ENCODE measurements around the gene H2BK1. TPM values are rescaled to one million over a fixed set of nuclear protein-coding genes. Genes with fewer than 3 reads are reported as not detected.

Gene H2BK1
- total and polyA plus RNA-seq, 8 donors: not detected

GRCh38 chr7:151178236-151178635, 32.1 kb downstream of the H2BK1 start:
- TF ChIP-seq, protein P1, sequence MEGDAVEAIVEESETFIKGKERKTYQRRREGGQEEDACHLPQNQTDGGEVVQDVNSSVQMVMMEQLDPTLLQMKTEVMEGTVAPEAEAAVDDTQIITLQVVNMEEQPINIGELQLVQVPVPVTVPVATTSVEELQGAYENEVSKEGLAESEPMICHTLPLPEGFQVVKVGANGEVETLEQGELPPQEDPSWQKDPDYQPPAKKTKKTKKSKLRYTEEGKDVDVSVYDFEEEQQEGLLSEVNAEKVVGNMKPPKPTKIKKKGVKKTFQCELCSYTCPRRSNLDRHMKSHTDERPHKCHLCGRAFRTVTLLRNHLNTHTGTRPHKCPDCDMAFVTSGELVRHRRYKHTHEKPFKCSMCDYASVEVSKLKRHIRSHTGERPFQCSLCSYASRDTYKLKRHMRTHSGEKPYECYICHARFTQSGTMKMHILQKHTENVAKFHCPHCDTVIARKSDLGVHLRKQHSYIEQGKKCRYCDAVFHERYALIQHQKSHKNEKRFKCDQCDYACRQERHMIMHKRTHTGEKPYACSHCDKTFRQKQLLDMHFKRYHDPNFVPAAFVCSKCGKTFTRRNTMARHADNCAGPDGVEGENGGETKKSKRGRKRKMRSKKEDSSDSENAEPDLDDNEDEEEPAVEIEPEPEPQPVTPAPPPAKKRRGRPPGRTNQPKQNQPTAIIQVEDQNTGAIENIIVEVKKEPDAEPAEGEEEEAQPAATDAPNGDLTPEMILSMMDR (IDR thresholded peaks at IDR 0.05): no peak
- ATAC-seq (no peak), DNase-seq (no peak), FAIRE-seq (no peak)
- no peaks in the 10 kb centered on the region for H3K36me3 ChIP-seq
- intact Hi-C loops (cut with DNase I): no loop called here
- 79 to 86% methylated on average over 9 of the region's 9 CpGs for WGBS, 2 donors
- no peak overlapping the region for H3K4me3 ChIP-seq
- no peaks in the 10 kb centered on the region for H3K4me1 ChIP-seq
- peaks cover 0 to 9% (median 3%) of the 10 kb centered on the region in 4 donors for H3K27me3 ChIP-seq
- H3K27ac ChIP-seq: no peak overlapping the region
- H3K9me3 ChIP-seq: no peaks in the 10 kb centered on the region

DNA sequence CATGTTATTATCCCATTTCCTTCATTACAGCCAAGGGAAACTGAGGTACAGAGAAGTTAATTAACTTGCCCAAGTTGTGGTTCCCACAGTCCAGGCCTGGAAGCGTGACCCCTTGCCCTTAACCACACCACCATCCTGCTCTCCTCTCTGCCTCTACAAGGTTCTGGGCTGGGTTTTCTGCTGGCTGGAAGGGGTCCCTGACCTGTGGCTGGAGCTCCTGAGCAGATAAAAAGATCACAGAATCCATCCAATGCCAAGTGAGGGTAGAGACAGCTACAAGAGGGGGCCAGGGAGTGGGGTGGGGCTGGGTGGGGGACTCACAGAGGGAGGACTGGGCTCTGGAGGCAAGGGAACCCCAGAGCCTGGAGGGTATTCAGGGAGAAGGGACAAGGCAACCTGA, 33.0 kb downstream of the H2BK1 start:
- WGBS, 2 donors: 77 to 93% methylated on average over 1 of the region's 1 CpG

DNA sequence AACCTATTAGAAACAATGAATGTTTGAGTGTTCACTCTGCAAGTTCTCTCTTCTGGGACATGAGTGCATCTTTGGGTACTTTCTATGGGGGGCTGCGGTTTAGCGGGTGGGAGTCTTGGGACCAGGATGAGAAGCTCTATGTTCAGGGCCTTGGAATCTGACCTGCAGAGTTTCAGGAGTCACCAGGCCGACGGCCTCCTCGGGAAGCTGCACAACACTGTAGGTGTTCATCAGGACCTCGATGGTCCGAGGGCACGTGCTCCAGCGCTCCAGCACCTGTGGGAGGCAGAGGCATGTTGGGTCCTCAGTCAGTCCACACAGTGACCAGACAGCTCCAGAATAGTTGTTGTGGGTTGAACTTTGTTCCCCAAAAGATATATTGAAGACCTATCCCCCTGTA, 33.9 kb downstream of the H2BK1 start:
- TF ChIP-seq, protein P1 (IDR thresholded peaks at IDR 0.05): no peak
- Histone ChIP-seq H3K9me3 (no peaks in the 10 kb centered on the region), H3K4me1 (no peaks in the 10 kb centered on the region), H3K36me3 (no peaks in the 10 kb centered on the region), H3K4me3 (no peak overlapping the region), H3K27ac (no peak overlapping the region), H3K27me3 (peaks cover 0 to 9% (median 3%) of the 10 kb centered on the region in 4 donors)
- DNase-seq (no peak), ATAC-seq (no peak), FAIRE-seq (no peak)
- 69 to 82% methylated on average over 9 of the region's 9 CpGs for WGBS, 2 donors
- intact Hi-C loops (cut with DNase I): no loop called here

More for the DNA sequence above, 33.0 kb downstream of the H2BK1 start:
- no peak overlapping the region for H3K4me3 ChIP-seq
- TF ChIP-seq, protein P1 (IDR thresholded peaks at IDR 0.05): no peak
- H3K36me3 ChIP-seq: no peaks in the 10 kb centered on the region
- H3K27me3 ChIP-seq: peaks cover 0 to 9% (median 3%) of the 10 kb centered on the region in 4 donors
- intact Hi-C loops (cut with DNase I): no loop called here
- DNase-seq (no peak), ATAC-seq (no peak), FAIRE-seq (no peak)
- no peak overlapping the region for H3K27ac ChIP-seq
- no peaks in the 10 kb centered on the region for H3K9me3 ChIP-seq
- no peaks in the 10 kb centered on the region for H3K4me1 ChIP-seq

- no peak for ATAC-seq
- no peak overlapping the region for H3K27ac ChIP-seq
- H3K27me3 ChIP-seq: peaks cover 0 to 9% (median 3%) of the 10 kb centered on the region in 4 donors
- no peak for DNase-seq
- 58 to 76% methylated on average over 23 of the region's 23 CpGs for WGBS, 2 donors
- no peak overlapping the region for H3K4me3 ChIP-seq
- TF ChIP-seq, protein P1 (IDR thresholded peaks at IDR 0.05): no peak
- intact Hi-C loops (cut with DNase I): no loop called here
- H3K9me3 ChIP-seq: no peaks in the 10 kb centered on the region
- no peaks in the 10 kb centered on the region for H3K4me1 ChIP-seq
- no peak for FAIRE-seq
- no peaks in the 10 kb centered on the region for H3K36me3 ChIP-seq
Observed at GRCh38 chr7:151175793-151176311, 34.4 kb downstream of the H2BK1 start.

DNA sequence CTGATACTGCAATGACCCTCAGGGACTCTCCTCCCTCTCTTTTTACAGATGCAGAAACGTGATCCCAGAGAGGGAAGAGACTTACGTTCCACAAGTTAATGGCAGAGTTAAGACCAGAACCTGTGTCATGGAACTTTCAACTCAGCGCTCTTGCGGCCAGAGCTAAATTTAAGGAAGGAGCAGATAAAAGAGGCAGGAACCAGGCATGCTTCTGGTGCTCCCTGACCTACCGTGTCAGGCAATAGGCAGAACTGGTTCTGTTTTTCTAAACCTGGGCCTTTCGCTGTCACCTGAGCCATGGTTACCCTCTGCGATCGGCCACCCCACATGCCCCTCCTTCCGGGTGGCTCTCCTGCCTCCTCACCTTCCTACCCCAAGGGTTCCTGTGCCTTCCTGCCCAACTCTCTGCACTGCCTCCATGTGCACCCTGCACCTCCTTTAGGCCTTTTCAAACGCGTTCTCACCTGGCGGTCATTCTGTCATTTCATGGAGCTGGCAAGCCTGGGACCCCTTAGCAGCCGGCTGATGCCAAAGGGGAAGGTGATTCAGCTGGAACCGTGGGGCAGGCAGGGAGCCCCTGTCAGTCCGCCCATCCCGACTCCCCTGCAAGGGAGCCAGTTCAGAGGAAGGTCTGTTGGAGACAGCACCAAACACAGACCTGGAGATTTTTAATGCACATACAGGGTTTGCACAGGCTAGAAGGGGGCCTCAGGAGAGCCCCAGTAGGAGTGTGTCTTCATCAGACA, 35.1 kb downstream of the H2BK1 start:
- intact Hi-C loops (cut with DNase I): no loop called here
- no peak for ATAC-seq
- TF ChIP-seq, protein P1 (IDR thresholded peaks at IDR 0.05): no peak
- DNase-seq: no peak
- Histone ChIP-seq H3K4me3 (no peak overlapping the region), H3K36me3 (no peaks in the 10 kb centered on the region), H3K27me3 (peaks cover 0 to 9% (median 3%) of the 10 kb centered on the region in 4 donors), H3K9me3 (no peaks in the 10 kb centered on the region), H3K4me1 (no peaks in the 10 kb centered on the region), H3K27ac (no peak overlapping the region)
- 72 to 81% methylated on average over 16 of the region's 16 CpGs for WGBS, 2 donors
- no peak for FAIRE-seq

Measured in pancreas (tissue), 10 donors.